ENCODE data around the gene ABHD12. TPM values are rescaled to one million over a fixed set of nuclear protein-coding genes. Genes with fewer than 3 reads are reported as not detected.

ABHD12 gene
- total and polyA plus RNA-seq, 11 donors, result 15.6 to 43.8 (median 26.5) TPM

GRCh38 chr20:25302596-25302995, 88.0 kb downstream of the ABHD12 start:
- peak in 1 of 5 donors; percentile 19 for DNase-seq
- TF ChIP-seq POLR2A (IDR thresholded peaks at IDR 0.05) (no peak), CTCF (IDR thresholded peaks at IDR 0.05) (no peak)
- H3K9me3 ChIP-seq, result no peaks in the 10 kb centered on the region
- intact Hi-C loops (cut with DNase I), result loop anchor here in 1 of 10 donors (5.0 kb wide), 1 partner anchor 95 kb away; no protein-coding TSS in a partner anchor
- H3K36me3 ChIP-seq, result peaks cover 0 to 53% (median 28%) of the 10 kb centered on the region in 9 donors
- ATAC-seq, result peak in 2 of 4 donors; percentile 2 to 3
- WGBS, 4 donors, result 79 to 90% (median 86%) methylated on average over 5 to 6 of the region's 6 CpGs
- peaks cover 0 to 6% (median 0%) of the 10 kb centered on the region in 12 donors for H3K4me1 ChIP-seq
- no peaks in the 10 kb centered on the region for H3K27me3 ChIP-seq
- no peak overlapping the region for H3K27ac ChIP-seq
- H3K4me3 ChIP-seq, result no peak overlapping the region

GRCh38 chr20:25301357-25301920, 89.2 kb downstream of the ABHD12 start:
- 79 to 87% (median 82%) methylated on average over 7 to 9 of the region's 9 CpGs for WGBS, 4 donors
- Histone ChIP-seq H3K4me3 (no peak overlapping the region), H3K27me3 (no peaks in the 10 kb centered on the region), H3K9me3 (no peaks in the 10 kb centered on the region), H3K4me1 (peaks cover 0 to 17% (median 4%) of the 10 kb centered on the region in 12 donors), H3K36me3 (peaks cover 0 to 64% (median 40%) of the 10 kb centered on the region in 9 donors), H3K27ac (peak overlapping the region in 1 of 12 donors; percentile 41)
- DNase-seq (peak in 1 of 5 donors; percentile 33), ATAC-seq (peak; percentile 2 to 25 (median 9))
- TF ChIP-seq POLR2A (IDR thresholded peaks at IDR 0.05), result no peak
- no peak for TF ChIP-seq CTCF (IDR thresholded peaks at IDR 0.05)
- intact Hi-C loops (cut with DNase I), result loop anchor here in 1 of 10 donors (5.0 kb wide), 1 partner anchor 96 kb away; no protein-coding TSS in a partner anchor

GRCh38 chr20:25300496-25301170, 90.0 kb downstream of the ABHD12 start:
- peak; percentile 10 to 42 (median 38) for ATAC-seq
- no peaks in the 10 kb centered on the region for H3K9me3 ChIP-seq
- H3K27ac ChIP-seq, result peak overlapping the region in 1 of 12 donors; percentile 41
- TF ChIP-seq CTCF (IDR thresholded peaks at IDR 0.05) (no peak), POLR2A (IDR thresholded peaks at IDR 0.05) (no peak)
- peaks cover 5 to 25% (median 12%) of the 10 kb centered on the region in 12 donors for H3K4me1 ChIP-seq
- DNase-seq, result peak in 1 of 5 donors; percentile 41
- H3K27me3 ChIP-seq, result no peaks in the 10 kb centered on the region
- H3K4me3 ChIP-seq, result no peak overlapping the region
- peaks cover 0 to 67% (median 45%) of the 10 kb centered on the region in 9 donors for H3K36me3 ChIP-seq
- intact Hi-C loops (cut with DNase I), result loop anchor here in 1 of 10 donors (5.0 kb wide), 1 partner anchor 97 kb away; no protein-coding TSS in a partner anchor
- WGBS, 4 donors, result 62 to 74% (median 67%) methylated on average over 6 to 13 of the region's 13 CpGs

GRCh38 chr20:25299806-25300205, 90.8 kb downstream of the ABHD12 start:
- no peak for ATAC-seq
- TF ChIP-seq POLR2A (IDR thresholded peaks at IDR 0.05) (no peak), CTCF (IDR thresholded peaks at IDR 0.05) (no peak)
- H3K27ac ChIP-seq, result no peak overlapping the region
- no peaks in the 10 kb centered on the region for H3K9me3 ChIP-seq
- H3K27me3 ChIP-seq, result no peaks in the 10 kb centered on the region
- no peak overlapping the region for H3K4me3 ChIP-seq
- peak in 1 of 5 donors; percentile 29 for DNase-seq
- 81 to 85% (median 84%) methylated on average over 9 of the region's 9 CpGs for WGBS, 4 donors
- H3K4me1 ChIP-seq, result peaks cover 9 to 33% (median 20%) of the 10 kb centered on the region in 12 donors
- intact Hi-C loops (cut with DNase I), result loop anchor here in 9 of 10 donors (2.0 to 10.0 kb wide), 6 partner anchors 95 to 305 kb away; partner anchors contain the start of genes APMAP (in 2 of the 9), ABHD12 (in 1 of the 9) and ENTPD6 (in 1 of the 9)
- peaks cover 0 to 62% (median 41%) of the 10 kb centered on the region in 9 donors for H3K36me3 ChIP-seq

Data from heart left ventricle (tissue), 16 donors.